Cerebellar cortex (tissue), 1 donor: ENCODE measurements around the gene CFAP61.

Experiments
- DNase-seq: peaks from one replicate; pipeline ENCODE4 v3.0.0-alpha.2; 2015; ENCODE audit warnings: low spot score

The CFAP61 gene

GRCh38 chr20:20276811-20277530, 224.6 kb downstream of the CFAP61 start:
- no peak for DNase-seq

- no peak for DNase-seq
Measured at GRCh38 chr20:20277894-20278335, 225.6 kb downstream of the CFAP61 start.

- no peak for DNase-seq
Measured at GRCh38 chr20:20286061-20286460, 233.7 kb downstream of the CFAP61 start.

- DNase-seq, result no peak
Measured at GRCh38 chr20:20289331-20289730, 237.0 kb downstream of the CFAP61 start.

- DNase-seq, result no peak
Measured at GRCh38 chr20:20292472-20292871, 240.1 kb downstream of the CFAP61 start.

- DNase-seq, result no peak
Measured at GRCh38 chr20:20293141-20293540, 240.8 kb downstream of the CFAP61 start.

- no peak for DNase-seq
Measured at GRCh38 chr20:20293691-20294385, 241.5 kb downstream of the CFAP61 start.

- DNase-seq, result no peak
Measured at GRCh38 chr20:20295621-20296498, 243.5 kb downstream of the CFAP61 start.

GRCh38 chr20:20297181-20297580, 244.8 kb downstream of the CFAP61 start:
- no peak for DNase-seq

- no peak for DNase-seq
Measured at GRCh38 chr20:20297752-20298151, 245.4 kb downstream of the CFAP61 start.

GRCh38 chr20:20299904-20300303, 247.6 kb downstream of the CFAP61 start:
- no peak for DNase-seq

- DNase-seq, result no peak
Measured at GRCh38 chr20:20303320-20303719, 251.0 kb downstream of the CFAP61 start.

- peak; percentile 37 for DNase-seq
Measured at GRCh38 chr20:20303742-20304141, 251.4 kb downstream of the CFAP61 start.

- DNase-seq, result no peak
Measured at GRCh38 chr20:20304942-20305341, 252.6 kb downstream of the CFAP61 start.

- DNase-seq, result no peak
Measured at GRCh38 chr20:20312562-20312961, 260.2 kb downstream of the CFAP61 start.

GRCh38 chr20:20317195-20317594, 264.9 kb downstream of the CFAP61 start:
- DNase-seq, result no peak

GRCh38 chr20:20317621-20318364, 265.5 kb downstream of the CFAP61 start:
- no peak for DNase-seq

GRCh38 chr20:20318365-20319161, 266.2 kb downstream of the CFAP61 start:
- no peak for DNase-seq

GRCh38 chr20:20321134-20321533, 268.8 kb downstream of the CFAP61 start:
- no peak for DNase-seq

GRCh38 chr20:20321917-20322316, 269.6 kb downstream of the CFAP61 start:
- DNase-seq, result no peak

- DNase-seq, result no peak
Measured at GRCh38 chr20:20322912-20323311, 270.6 kb downstream of the CFAP61 start.
